Germinal center (tissue), 1 donor: ENCODE data around the gene CELSR1.

Experiments used
- DNase-seq: peaks from one replicate; pipeline ENCODE4 v3.0.0; 2012; ENCODE audit warnings: mixed read lengths, low spot score

The CELSR1 gene

DNA sequence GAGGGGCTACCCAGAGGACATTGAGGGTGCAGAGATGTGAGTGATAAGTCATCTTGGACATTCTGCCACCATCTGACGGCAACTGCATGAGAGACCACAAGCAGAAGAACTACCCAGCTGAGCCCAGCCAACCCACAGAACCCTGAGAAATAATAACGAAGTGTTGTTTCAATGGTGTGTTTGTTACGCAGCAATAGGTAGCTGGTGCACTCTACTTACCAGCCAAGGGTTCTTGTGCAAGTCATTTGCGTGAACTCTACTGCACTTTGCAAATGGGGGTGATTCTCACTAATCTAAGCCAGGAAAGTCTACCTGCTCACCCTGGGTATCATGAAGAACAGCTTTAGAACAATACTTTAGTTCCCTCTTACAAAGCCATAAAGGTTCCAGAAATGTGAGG is 15.8 kb upstream of the CELSR1 start:
- DNase-seq: no peak

DNA sequence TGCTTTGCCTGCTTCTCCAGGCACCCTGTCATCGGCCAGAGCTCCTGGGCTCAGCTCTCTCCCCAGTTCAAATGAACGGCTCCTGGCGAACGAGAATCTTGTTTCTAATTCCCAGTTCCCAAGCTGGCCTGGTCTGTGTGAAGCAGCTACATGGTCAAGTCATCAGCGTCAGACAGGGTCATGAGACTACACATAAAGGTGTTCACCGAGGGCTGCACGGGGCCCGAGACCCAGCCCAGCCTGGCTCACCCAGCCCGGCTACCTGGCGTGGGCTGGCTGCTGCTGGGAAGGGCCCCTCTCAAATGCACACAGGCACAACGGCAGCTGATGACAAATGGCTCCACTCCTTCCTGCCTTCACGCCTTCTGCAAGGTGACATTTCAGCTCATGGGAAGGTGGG is 14.6 kb upstream of the CELSR1 start:
- DNase-seq: no peak

DNA sequence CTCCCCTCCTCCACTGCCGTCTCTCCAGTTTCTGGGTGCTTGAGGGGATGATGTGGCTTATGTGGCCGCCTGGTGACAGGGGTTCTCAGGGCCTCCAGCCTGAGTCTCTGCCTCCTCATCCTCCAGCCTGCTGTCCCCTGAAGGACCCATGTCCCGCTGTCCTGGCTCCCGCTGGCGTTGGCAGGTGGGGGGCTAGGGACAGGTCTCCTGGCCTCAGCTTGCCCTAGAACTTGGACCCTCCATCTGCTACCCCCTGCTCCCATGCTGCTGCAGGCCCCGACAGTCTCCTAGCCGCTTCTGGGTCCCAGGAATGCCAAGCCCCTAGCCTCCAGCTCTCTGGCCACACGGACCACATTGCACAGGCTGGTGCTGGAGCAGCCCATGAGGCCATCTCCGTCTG is 13.9 kb upstream of the CELSR1 start:
- DNase-seq: no peak

DNA sequence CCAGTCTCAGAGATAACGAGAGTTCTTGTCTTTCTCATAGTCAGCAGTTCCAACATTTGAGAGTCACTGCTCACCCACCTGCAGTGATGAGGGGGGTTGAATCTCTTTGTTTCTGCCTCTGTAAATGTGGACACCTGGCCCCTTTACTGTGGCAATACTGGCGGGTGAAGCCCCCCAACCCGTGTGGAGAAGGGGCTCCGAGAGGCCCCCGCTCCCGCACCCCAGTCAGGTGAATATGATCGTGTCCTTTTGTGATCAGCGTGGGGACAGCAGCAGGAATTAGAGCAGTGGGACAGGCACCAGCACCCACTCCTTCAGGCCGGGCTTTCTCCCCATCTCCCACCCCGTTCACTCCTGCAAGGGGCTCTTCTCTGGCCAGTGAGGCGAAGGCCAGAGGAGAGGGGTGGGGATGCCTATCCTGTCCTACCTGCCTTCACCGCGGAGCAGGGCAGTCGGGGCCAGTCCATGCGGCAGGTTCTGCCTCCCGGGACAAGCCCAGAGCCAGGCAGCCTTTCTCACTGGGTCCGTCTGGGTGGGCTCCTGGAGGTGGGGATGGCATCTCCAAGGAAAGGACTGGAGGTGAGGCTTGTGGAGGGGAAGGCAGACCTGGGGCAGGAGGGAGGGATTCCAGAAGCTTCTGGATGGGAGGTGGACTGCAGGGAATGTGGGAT is 12.7 kb upstream of the CELSR1 start:
- DNase-seq: no peak

DNA sequence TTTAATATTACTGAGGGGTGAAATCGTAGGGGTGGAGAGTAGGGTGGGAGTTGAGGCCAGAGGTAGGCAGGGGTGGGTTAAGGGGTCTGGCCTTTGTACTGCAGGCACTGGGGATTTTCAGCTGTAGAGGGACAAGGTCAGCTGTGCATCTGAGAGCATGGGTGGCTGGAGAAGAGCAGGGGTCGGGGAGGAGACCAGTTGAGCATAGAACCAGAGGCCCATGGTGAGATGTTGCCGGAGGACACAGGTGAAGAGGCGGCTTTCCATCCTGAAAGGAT is 12.1 kb upstream of the CELSR1 start:
- no peak for DNase-seq

DNA sequence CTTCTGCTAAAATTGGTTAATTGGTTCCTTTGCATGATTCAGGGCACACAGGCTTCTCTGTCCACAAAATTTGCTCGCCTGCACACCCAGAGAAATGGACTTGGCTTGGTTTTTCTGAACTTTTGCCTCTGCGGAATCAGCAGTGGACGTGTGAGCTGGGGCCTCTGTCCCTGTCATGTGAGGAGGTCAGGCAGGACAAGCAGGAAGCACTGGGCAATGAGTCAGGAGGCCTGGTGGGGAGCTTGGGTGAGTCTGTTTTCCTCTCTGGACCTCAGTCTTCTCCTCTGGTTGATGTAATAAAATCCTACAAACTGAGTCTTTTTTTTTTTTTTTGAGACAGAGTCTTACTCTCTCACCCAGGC is 10.4 kb upstream of the CELSR1 start:
- no peak for DNase-seq

DNA sequence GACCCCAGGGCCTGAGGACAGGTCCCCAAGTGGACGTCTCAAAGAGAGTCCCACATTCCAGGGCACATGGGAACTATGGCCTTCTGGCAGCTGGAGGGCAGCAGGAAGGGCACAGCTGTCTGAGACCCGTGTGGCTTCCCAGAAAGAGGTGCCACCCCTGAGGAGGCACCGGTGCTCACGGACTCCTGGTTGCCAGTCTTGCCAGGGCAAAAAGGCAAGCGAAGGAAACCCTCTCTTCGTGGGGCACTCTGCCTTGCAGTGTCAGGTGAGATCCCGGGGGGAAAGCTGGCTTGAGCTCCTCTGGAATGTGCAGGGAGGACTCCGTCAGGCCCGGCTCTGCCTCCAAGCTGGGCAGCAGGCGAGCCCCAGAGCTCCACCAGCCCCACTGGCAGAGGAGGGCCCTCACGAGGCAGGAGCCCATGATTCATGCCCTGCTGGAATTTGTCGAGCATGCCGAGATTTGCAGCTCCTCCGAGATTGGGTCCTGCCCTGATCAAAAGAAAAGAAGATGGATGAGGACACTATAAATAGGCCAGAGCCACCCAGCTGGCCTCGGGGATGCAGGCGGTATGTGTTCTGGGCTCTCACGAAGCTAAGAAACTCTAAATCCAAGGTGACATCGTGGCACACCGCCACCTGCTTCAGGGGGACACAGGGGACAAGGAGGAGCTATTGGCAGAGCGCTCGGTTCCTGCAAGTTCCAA is 9.9 kb upstream of the CELSR1 start:
- DNase-seq: no peak

DNA sequence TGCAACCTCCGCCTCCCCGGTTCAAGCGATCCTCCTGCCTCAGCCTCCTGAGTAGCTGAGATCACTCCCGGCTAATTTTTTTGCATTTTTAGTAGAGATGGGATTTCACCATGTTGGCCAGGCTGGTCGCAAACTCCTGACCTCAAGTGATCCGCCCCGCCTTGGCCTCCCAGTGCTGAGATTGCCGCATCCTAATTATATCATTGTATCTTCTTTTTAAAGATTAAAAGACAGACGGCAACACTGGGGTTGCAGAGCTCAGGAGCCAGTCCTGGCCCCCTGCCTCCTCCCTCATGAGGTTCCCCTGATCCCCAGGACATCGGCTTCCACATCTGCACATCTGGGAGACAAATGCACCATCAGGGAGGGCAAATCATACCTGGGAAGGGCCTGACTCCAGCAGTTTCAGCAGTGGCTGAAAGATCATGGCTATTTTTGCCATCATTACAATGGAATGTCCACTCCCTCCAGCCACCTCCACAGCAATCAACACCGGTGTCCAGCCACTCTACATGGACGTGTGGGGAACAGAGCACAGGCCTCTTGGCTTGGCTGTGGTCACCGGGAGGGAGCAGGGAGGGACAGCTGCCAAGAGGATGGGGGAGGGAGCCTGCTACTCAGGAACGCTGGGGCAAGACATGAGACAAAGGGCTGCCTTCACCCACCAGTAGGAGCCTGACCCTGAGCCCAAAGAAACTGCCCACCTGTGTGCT is 9.2 kb upstream of the CELSR1 start:
- DNase-seq: no peak

DNA sequence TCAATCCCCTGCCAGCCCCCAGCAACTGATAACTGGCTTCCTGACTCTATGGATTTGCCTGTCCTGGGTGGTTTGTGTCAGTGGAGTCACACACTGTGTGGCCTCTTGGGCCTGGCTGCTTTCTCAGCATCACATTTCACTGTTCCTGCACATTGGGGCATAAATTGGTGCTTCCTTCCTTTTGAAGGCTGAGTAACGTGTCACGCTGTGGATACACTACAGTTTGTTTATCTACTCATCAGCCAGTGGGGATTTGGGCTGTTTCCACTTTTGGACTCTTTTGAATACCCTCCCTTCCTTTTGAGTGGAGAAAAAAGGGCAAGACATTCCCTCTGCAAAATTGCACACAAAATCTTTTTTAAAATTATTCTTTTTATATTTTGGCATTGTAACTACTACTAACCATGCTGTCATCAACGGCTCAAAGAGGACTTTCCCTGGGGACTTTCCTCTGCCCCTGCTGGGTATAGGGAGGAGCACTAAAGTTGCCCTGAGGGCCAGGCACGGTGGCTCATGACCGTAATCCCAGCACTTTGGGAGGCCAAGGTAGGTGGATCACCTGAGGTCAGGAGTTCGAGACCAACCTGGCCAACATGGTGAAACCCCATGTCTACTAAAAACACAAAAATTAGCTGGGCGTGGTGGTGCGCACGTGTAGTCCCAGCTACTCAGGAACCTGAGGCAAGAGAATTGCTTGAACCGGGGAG is 7.8 kb upstream of the CELSR1 start:
- DNase-seq: no peak

DNA sequence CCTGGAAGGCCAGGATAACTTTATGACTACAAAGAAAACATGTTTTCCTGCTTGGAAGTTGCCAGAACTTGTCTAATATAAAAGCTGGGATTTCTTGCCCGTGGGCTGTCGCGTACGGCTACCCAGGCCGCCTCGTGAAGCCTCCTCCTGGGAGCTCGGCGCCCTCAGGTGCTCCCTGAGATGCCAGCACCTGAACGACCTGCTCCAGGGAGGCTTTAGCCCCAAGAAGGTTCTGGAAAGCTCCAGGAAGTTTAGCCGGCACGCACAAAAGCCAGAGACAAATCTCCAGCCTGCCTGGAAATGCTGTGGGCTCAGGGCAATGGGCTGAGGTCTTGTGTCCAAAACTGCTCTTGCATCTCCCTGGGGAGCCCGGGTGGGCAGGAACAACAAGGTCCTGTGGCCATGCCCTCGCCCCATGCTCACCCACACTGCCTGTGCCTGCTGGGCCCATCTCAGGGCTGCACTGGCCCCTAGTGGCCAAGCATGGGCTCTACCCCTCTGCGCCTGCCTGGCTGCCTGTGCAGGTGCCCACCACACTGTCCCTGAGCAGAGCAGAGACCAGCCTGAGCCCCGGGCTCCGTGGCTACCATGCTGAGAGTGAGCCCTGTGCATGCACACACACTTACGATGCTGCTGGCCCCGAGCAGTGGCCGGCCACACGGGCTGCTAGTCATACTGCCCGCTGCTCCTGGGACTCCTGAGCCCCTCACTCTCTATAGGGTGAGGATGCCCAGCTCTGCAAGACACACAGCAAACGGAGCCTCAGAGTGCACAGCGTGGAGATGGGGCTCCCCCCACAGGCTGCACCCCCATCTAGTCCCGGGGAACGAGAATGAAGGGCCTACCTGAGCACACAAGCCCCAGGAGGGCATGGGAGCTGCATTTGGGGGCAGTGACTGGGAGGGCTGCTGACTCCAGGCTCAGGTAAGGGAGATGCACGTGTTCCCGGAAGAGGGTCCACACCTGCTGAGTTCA is 4.9 kb upstream of the CELSR1 start:
- peak; percentile 91 for DNase-seq

DNA sequence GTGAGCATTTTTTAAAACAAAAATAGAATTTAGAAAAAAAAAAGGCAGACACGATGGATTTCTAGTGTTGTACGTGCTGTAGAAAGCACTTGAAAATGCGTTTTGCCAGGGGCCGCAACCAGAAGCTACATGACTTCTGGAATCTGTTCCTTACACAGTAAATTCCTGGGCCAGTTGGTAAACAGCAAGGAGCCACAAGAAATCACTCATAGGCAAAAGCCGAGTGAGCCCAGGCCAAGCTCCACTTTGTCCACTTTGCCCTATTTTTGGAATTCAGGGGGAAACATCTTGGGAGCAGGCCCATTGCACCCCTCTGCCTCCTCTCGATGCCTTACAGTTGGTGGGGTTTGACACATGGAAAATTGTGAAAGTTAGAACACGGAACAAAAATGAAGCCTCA is 4.1 kb upstream of the CELSR1 start:
- DNase-seq: no peak

DNA sequence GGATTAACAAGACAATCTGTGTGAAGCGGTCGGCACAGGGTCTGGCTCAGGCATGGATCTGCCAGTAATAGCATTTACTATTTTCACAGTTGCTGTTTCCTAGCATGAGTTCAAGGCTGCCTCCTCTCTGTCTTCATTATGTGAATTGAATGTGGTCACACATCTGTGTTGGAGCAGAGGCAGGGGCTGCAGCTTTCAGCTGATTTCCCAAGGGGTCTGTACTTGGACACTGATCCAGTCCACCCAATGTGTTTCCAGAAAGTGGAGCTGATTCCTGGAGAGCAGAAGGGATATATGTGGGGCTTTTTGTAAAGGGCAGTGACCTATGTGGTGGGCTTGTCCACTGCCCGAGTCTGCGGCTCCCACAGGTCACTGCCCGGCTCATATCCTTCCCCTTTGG is 3.5 kb upstream of the CELSR1 start:
- DNase-seq: no peak

DNA sequence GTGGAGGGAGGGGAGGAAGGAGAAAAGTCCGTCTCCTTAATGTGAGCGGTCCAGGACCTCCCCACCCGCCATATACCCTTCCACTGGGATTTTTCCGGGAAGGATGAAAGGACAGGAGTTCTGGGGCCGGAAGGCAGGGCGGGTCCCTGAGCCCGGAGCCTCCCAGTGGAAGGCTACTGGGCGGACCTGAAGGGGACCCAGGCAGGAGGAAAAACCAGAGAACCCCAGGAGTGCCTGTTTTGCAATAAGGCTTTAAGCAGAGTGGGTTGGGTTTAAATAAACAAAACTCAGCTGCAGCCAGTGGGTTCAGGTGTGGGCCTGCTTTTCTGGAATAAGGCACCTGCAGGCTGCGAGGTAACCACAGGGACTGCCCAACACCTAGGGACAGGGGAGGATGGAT is 1.7 kb upstream of the CELSR1 start:
- no peak for DNase-seq

DNA sequence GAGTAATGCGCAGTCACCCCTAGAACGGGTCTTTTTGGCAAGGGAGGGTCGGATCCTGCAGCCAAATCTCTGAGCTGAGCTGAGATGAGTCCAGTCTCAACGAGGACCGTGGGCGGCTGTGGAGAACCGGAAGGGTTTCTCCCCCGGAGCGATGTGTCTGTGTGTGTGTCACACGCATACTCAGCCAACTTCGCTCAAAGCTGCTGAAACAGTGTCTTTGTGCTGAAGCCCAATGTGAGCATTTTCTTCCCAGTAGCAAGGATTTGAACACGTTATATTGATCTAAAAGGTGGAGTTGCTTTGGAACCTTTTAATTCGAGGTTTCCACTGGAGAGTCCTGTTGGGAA is 1.4 kb upstream of the CELSR1 start:
- no peak for DNase-seq

DNA sequence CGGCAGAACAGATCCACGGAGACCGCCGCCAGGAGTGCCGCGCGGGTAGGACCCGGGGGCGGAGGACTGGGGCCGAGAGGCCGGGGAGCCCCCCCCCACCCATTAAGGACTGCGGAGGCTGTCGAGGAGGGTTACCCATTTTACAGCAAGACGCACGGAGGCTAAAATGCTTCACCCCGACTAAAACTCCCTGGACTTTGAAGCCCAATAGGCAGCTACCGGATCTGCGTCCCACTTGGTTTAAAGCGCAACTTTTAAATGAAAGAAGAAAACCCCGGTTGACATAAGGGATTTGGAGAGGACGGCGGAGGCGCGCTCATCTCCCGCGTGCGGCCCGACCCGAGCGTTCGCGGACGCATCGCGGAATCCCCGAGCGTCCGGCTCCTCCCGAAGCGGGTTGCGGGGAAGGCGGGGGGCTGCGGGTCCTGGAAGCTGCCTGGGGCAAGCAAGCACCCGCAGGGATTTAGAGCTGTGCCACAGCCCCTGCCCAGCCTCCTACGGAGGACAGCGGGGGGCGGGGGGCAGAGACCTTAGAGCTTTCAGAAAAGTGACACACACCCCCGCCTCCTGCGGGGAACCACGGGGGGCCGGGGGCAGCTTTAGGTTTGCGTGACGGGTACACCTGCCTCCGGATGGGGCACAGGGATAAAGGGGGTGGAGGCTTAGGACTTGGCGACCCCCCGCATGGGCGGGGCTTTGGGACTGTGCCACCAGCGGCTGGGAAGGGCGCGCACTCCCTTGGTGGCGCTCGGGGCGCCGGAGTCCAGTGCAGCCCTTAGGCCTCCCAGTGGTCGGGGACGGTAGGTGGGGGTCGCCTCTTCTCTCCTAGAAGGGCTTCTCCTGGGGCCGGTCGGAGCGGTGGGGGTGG is 760 bp upstream of the CELSR1 start:
- DNase-seq: no peak

DNA sequence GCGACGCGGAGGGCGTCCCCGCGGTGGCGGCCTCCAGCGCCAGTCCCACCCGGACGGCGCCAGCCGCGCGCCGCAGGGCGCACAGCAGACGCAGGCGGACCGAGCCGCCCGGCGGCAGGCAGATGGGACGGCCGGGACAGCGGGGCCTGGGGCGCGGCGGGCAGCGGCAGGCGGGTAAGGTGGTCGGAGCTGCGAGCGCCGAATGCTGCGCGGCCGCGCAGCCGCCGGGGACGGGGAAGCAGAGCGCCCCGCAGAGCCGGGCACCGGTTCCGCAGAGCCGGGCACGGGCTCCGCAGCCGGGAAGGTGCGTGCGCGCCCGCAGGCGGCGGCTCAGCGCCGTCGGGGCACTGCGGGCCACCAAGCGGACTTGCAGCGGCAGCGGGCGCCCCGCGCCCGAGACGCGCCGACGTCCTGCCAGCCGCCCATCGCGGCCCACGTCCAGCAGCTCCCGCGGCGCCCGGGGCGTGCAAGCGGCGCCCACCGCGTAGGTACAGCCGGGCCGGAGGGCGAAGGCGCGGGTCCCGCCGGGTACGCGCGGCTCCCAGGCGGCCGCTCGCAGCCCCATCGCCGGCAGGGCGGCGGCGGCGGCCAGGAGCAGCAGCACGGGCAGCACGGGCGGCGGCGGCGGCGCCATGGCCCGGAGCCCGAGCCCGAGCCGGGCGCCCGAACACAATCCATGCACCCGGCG is 739 bp downstream of the CELSR1 start:
- DNase-seq: no peak

DNA sequence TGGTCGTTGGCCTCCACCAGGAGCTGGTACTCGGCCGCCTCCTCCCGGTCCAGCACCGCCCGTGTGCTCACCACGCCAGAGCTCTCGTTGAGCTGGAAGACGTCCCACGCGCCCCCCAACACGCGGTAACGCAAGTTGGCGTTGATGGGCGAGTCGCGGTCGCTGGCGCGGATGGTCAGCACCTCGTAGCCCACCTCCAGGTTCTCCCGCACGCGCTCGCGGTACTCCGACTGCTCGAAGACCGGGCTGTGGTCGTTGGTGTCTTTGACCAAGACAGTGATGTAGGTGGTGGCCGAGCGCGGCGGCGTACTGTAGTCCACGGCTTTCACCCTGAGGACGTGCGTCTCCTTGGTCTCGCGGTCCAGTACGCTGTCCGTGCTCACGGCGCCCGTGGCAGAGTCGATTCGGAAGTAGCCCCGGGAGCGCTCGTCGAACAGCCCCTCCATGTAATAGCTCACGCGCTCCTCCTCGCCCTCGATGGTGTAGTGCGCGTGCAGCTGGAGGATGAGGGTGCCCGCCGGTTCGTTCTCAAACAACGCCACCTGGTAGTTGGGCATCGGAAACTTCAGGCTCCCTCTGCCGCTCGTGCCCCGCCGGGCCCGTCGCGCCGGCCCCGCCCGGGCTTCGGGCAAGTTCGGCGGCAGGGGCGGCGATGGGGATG is 1.4 kb downstream of the CELSR1 start:
- no peak for DNase-seq

DNA sequence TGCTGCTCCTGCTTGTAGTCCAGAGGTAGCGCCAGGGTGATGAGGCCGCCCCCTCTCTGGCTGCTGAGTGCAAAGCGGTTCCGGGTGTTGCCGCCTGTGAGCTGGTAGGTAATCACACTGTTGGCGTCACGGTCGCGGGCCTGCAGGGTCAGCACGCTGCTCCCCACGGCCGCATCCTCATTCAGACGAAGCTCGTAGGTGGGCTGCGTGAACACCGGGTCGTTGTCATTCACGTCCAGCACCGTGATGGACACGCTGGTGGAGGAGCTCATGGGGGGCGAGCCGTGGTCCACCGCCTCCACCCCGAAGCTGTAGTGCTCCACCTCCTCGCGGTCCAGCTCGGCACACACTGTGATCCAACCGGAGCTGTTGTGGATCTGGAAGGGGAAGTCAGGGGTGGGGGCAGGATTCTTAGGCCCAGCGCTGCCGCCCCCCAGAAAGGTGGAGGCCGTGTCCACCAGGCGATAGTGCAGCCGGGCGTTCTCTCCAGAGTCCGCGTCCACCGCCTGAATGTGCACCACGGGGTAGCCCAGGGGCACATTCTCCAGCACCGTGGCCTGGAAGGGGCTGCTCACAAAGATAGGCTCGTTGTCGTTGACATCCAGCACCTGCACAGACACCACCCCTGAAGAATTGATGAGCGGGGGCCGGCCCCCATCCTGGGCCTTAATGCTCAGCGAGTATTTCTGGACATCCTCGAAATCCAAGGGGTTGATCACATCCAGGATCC is 2.4 kb downstream of the CELSR1 start:
- DNase-seq: no peak

DNA sequence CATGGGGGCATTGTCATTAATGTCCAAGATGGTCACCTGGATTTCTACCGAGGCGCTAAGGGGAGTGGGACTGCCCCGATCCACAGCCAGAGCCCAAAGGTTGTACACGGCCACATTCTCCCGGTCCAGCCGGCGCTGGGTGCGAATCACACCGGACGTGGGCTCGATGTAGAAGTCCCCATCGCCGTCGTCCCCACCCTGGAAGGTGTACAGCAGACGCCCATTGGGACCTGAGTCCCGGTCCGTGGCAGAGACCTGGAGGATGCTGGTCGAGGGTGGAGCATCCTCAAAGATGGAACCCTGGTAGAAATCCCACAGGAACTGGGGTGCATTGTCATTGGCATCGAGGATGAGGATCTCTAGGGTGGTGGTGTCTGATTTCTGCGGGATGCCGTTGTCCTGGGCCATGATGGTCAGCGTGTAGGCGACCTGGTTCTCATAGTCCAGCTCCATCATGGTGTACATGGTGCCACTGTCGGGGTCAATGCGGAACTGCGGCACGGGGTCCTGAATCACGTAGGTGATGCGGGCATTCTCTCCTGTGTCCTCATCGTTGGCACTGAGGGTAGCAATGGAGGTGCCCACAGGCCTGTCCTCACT is 3.1 kb downstream of the CELSR1 start:
- DNase-seq: no peak
